Inferior parietal cortex (tissue), 1 donor: ENCODE measurements around the gene DLX2.
"Not testable (repeated sequence)": the region's sequence is repeated elsewhere in the genome, so short reads cannot be mapped to it uniquely, and the experiment has no call there.

Experiments
- DNase-seq: peaks from one replicate; pipeline ENCODE4 v3.0.0-alpha.2; 2016; ENCODE audit errors: extremely low spot score

DLX2 gene

DNA sequence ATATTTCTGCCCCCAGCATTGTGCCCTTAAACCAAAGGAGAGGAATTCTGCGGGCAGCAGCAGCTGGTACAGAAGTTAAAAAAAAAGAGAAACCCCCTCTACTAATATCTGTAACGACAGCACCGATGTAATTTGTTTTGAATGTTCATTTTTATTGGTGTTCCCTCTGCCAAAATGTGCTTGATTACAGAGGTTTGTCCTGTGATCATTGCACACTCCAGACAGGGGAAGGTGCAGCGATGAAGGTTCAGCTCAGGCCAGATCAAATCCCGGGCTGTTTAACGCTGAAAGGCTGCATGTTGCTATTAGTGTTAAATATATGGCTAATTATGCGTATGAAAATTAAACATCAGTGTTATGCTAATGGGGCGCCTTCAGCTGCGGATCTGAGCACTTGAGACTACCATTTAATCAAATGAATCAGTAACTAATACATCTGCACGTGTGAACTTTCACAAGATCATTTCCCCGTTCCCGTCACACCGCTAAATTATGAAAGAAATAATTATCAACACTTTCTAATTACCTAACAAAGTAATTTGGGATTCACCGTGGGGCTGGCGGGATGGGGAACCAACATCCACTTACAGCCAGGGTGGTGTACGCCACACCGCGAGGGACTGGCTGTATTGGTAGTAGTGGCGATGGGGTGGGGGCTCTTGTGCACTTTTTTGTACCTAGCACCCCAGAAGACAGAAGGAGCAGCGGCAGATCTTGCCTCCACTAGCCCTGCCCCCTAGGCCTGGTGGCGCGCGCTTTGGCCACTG is 18.9 kb downstream of the DLX2 start:
- DNase-seq, result no peak

DNA sequence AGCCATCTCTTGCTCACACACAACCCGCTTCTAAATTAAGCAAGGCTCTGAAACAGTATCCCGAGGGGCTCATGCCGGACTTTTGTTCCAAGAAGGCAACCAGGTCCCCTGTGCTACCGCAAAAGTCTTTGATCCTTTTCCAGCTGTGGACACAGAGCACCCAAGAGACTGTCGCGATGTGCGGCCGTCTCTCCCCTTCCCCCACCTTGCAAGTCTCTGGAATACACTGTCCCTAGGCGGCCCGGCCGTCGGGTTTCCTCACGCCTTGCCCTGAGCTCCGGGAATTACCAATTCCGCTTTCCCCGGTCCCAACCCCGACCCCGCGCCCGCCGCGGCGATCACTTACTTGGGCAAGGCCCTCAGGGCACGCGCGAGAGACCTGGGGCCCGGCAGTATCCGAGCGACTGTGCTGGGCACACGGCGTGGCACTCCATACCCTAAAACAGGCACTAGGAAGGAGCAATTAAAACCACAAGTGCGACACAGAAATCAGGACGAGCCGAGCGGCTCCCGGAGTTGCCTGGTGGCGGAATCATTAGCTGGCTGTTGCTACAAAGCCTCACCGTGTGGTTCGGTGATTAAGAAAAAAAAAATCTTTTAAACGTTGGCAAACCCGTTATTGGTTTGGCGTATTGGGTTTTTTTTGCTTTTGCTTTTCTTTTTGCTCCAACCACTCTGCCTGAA is 19.6 kb downstream of the DLX2 start:
- no peak for DNase-seq

DNA sequence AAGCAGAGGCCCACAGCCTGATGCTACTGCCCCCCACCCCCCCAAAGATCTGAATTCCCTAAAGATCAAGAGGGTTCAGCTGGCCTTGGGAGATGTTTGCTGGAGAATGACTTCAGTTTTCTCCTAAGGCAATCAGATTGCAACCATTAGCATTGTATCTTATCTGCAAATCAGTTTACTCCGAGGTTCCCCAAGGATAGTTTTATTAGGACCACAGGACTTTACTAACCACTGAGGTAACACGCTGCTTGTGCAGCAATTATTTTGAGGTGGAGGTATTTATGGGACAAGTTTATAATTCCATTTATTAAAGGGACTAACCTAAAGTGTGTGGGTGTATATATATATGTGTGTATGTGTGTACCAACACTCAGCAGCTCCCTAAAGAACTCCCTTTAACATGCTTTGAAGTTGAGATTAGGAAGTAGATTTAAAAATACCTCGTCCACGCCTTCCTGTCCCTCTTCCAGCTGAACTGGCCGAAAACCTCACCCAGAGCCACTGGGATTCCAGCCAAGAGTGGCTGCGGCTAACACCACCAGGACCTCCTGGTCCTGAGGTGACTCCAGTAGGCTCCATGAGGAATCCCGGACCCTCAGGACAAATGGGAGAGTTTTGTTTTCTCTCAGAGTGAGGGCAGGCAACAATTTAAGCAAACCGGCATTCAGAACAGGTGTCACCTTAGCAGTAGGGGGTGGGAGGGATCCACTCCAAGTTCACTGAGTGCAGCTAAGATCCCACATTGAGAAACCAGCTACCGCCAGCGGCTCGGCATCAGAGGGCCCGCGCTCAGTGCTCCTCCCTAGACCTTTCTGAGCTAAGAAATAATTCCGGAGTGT is 20.4 kb downstream of the DLX2 start:
- DNase-seq, result no peak

DNA sequence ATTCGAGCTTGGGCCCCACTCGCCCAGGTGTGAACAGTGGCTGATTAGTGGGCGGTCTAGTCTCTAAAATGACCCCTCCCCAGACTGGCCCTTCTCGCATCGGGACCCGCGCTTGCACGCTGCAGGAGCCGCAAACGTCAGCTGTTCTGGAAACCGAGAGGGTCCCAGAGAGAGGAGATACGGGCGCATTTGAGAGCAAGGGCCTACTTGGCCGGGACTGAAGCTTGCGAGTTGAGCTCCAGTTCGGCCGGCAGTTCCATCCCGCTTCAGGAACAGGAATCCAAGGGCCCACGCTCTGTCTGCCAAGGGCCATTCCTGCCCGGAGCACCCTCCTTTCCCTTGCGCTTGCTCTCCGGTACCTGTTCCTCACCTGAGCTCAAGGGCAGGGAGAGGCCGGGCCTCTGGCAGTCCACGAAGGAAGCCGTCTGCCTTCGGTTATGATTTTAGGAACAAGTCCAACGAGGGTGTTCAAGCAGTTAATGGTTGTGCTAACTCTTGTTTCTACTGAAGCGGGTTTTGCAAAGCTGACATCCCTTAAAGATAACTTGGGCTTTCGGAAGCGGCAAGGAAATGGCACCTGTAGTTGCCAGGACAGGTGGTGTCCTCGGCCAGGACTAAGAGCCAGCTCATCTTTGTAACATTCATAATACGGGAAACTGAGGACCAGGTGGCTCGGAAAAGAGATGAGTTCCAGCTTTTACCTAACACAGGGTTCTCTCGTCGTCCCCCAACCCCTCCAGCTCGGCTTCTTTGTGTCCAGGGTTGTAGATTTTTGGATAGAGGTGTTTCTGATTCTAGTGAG is 21.3 kb downstream of the DLX2 start:
- DNase-seq, result no peak

DNA sequence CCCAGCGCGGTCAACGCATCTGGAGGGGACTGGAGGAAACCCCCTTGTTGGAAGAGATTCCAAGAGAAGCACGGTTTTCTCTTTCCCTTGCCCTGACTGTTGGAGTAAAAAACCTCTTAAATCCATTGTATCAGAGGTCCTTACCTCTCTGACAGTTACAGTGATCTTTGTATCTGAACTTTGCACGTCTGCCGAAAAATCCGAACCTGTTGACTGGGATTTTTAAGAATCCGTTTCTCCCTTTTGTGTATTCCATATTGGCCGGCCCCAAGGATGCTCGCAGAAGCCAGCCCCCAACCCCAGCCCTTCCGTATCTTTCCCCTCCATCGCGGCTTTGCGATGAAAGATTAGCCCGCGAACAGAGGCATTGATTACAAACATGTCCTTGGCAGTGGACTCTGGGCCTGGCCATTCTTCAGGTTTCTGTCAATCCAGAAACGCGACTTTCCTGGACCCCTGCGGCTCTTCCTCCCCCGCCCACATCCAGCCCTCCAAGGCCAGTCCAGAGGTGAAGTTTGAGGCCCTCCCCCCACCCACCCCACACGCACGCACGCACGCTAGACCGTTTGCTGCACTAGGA is 22.0 kb downstream of the DLX2 start:
- no peak for DNase-seq

DNA sequence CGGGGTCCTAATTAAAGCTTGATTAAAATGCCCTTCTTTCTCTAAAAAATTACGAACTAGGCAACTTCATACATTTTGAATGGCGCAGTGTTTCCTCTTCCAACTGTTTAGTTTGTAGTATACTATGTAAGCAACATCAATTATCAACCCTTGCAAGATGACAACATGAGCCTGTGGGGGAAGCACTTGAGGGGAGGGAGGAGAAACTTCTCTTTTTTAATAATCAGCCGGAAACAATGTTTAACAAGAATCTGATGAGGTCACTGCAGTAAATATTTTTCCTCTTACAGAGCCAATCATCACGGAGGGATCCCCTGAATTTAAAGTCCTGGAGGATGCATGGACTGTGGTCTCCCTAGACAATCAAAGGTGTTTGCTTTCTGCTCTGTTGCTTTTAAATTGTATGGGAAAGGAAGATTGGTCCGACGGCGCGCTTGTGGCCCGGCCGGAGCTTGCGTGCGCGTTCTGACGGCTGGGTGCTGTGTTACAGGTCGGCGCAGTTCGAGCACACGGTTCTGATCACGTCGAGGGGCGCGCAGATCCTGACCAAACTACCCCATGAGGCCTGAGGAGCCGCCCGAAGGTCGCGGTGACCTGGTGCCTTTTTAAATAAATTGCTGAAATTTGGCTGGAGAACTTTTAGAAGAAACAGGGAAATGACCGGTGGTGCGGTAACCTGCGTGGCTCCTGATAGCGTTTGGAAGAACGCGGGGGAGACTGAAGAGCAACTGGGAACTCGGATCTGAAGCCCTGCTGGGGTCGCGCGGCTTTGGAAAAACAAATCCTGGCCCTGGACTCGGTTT is 22.7 kb downstream of the DLX2 start:
- no peak for DNase-seq

DNA sequence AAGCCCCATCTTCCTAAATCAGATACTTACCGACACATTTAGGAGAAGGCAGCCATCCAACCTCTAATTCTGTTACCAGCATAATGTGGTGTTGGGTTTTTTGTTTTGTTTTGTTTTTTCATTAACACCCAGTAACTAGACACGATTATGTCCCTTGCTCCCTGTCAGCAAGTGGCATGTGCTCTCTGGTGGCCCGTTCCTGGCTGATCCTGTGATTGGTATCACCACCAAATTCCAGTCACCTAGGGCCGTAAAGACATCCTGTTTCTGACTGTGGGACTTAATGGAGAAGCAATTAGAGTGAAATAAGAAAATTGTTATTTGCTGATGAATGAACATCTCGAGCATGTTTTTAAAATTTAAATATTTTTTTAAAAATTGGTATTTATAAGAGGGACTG is 23.3 kb downstream of the DLX2 start:
- DNase-seq, result no peak

DNA sequence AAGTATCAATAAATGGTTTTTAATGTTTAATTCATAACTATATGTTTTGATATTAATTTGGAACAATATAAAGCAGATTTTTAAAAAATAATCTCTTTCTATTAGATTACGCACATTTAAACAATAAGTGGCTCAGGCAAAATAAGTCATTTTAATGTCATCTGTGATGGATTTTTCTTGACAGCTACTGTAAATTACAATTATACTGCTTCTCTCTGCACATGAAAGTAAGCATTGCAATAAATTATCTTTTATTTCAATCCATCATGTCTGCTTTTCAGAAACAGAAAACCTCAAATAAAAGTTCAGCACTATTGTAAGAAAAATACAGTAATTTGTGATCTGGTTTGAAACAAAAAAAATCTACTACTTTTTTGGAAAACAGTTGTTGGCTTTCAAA is 28.4 kb downstream of the DLX2 start:
- DNase-seq, result no peak

DNA sequence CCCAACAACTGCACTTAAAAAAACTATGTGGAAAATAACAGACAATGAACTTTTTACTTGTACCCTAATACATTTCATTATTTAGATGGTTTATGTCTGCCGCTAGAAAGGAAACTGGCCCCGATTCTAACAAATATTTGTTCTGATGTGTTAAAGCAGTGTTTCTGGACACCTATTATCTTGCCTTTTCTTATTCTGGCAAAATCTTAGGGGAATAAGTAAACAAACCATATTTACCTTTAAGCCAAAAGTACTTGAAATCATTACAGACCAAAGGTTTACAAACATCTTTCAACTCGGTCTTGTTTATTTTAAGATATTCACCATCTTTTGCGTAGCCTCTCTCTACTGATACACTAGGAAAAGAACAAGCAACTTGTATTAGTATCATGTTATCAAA is 29.2 kb downstream of the DLX2 start:
- no peak for DNase-seq

DNA sequence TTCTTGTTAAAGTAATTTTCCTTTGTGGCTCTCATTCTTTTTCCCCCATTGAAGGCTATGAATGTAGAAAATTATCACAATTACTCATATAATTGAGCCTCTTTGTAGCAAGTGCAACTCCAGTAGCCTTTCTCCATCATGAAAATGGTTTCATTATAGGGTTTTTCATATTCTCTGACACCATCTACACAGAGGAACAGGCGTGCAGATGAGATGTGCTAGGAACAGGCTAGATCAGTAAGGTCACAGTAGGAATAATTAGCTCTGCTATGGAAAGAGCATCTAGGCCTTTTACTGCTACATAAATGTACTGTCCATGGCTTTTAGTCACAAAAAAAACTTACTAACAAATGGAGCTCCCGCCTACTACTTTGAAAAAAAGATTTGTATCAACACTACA is 30.0 kb downstream of the DLX2 start:
- no peak for DNase-seq

DNA sequence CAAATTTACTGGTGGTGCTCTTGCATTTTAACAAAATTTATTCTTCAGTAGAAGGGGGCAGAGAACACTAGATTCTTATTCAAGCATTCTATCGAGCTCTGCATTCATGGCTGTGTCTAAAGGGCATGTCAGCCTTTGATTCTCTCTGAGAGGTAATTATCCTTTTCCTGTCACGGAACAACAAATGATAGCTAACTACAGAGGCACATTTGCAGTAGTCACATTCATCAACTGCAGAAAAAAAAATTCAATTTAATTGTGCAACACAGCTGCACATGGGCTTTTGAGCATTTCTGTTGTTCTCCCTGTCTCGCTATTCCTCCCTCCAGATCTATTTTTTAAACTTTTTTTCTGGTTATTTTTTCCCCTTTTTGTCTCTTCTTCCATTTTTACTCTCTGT is 30.4 kb downstream of the DLX2 start:
- DNase-seq, result no peak

DNA sequence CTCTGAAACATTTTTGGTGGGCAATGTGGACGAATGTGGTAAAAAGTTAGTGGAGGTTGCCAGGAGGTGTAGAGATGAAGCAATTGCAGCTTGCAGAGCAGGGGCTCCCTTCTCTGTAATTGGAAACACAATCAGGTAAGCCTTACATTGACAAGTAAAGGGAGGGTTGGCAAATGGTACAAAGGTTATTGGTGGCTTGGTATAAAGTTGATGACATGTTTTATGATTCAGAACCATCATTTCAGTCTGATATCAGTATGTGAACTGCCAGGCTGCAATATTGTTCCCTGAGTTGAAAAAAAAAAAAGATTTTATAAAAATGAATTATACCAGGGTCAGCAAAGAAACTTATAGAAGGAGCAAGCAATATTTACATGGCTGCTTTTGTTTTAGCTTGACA is 31.8 kb downstream of the DLX2 start:
- DNase-seq, result no peak

DNA sequence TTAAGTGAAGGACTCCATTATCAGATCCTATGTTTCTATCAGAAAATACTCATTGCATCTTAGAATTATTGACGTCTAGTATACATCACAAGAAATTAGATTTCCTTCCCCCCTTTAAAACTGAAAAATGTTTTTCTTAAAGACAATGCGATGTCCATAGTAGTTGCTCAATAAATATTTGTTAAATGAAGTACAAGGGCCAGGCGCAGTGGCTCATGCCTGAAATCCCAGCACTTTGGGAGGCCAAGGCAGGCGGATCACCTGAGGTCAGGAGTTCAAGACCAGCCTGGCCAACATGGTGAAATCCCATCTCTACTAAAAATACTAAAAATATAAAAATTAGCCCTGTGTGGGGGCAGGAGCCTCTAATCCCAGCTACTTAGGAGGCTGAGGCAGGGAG is 34.8 kb downstream of the DLX2 start:
- DNase-seq, result not testable (repeated sequence)

DNA sequence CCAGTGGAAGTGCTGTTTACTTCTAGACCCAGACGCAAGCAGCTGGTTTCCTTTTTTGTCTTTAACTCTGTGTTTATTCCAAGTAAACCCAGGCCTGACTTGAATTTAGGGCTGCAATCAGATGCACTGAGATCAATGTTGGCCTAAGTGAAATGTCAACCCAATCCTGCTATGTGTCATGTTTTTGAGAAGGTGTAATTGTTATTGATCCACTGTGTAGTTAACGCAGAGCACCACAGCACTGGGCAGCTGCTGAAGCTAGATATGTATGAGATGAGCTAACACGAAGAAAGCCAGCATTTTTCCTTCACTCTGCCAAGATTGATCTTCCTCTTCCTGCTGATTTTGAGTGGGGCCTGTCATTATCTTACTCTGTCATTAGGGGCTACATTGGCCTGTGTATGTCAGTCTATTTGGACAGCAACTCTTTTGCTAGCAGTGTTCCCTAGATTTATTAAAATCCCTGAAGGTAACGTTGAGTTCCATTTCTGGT is 36.3 kb downstream of the DLX2 start:
- DNase-seq, result no peak

DNA sequence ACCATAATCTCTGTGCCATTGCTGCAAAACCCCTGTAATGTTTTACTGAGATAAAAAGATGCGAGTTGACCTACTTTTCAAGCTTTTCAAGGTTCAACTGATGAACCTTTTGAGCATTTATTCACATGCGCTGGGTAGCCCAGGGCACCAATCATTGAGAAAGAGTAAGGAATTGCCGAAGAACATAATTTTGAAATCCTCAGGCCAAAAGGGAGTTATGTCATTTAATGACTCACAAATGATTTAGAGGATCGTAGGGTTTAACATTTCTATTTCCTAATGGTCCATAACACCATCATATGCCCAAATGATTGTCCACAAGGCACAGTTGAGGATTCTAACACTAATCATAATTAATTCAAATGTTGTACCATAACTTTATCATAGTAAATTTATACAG is 37.6 kb downstream of the DLX2 start:
- no peak for DNase-seq

DNA sequence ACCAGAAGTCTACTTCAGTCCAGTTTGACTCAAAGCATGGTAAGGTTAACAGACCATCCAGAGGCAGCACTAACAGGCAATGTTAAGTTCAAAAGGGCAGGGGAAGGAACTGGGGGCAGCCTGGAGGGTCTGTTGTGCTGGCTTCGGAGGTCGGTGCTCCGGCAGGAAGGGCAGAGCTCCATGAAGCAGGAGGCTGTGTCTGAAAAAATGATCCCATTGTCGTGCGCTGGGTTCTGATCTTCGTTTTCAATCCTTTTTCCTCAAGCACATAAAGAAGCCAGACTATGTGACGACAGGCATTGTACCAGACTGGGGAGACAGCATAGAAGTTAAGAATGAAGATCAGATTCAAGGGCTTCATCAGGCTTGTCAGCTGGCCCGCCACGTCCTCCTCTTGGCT is 39.3 kb downstream of the DLX2 start:
- DNase-seq, result no peak

DNA sequence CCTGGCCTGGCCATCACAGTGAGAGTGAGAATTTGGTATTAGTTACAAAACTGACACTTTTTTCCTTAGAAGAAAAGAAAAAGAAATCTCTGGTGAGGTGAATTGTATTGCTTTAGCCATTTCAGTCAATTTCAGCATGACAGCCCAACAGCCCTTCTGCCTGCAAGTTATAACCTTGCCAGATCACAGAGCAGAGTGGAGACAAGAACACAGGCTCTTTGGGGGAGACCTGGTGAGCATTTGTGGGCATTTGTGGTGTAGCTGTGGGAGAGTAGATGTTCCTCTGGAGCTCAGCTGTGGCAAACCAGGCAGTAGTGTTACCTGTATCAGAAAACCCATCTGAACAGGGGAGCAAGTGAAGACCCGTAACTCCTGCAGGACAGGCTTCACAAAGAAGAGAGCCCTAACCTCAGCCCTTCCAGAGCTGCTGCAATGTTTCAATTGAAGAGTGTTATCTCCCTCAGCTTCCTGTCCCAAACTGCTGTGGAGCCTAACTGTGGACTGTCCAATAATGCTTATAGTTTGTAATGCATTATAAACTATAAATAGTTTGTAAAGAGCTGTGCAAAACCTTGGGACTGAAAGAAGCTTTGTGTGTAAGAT is 40.2 kb downstream of the DLX2 start:
- no peak for DNase-seq

DNA sequence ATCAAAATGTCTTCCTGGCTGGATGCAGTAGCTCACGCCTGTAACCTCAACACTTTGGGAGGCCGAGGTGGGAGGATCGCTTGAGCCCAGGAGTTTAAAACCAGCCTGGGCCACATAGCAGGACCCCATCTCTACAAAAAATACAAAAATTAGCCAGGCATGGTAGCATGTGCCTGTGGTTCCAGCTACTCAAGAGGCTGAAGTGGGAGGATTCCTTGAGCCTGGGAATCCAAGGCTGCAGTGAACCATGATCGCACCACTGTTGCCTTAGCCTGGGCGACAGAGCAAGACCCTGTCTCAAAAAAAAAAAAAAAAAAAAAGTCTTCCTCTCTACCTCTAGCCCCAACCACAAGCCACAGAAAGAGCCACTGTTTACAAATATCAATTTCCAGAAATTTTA is 42.6 kb downstream of the DLX2 start:
- DNase-seq, result not testable (repeated sequence)

DNA sequence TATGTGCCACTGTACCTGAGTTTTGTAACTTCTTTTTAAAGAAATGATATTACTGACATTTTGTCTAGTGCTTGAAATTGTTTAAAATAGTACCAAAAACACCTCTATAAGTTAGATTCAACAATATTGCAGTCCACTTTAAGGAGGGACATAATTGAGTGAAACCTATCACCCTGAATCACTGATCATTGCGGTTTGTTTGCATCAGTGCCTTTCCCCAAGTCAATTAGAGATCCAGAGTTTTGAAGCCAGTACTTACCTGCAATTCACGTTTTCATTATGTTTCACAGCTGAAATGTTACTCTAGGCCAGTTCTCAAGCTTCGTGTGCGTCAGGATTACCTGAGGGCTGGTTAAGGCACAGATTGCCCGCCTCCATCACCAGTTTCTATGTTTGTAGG is 44.0 kb downstream of the DLX2 start:
- no peak for DNase-seq

DNA sequence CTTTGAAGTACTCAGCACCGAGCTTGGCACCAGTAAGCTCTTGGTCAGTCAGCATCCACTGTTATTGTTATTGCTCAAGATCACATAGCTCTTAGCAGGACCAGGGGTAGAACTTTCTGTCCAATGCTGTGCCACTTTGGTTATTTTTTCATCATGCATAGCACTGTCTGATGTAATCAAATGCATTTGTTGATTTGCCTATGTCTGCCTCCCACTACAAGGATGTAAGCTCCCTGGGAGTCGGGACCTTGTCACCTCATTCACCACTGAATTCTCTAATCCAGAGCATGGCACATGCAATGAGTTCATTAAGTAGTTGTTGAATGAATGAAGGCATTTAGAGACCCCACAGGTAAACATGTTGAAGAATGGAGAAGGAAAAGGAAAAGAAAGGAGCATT is 46.4 kb downstream of the DLX2 start:
- peak; percentile 1 for DNase-seq
